PC-3 (cell line): ENCODE measurements around the gene CHST8. TPM values are rescaled to one million over a fixed set of nuclear protein-coding genes. Genes with fewer than 3 reads are reported as not detected.

Experiments
- ATAC-seq: fragments of 200-7000 bp; cut with Tn5 transposase; 2 replicates; pipeline ENCODE4 v1.9.1; 2020; ENCODE audit warnings: mild to moderate bottlenecking, moderate library complexity
- BruUV-seq: library from RNA; stranded (reverse); fragments of 400-500 nt; replicated peaks from 2 replicates; lab custom pipeline; 2021; lab: Mats Ljungman, UMichigan
- CTCF ChIA-PET: fragments of 300-600 bp; sonication (Branson Sonifier 250); formaldehyde crosslinking; loops from one replicate; lab custom pipeline; 2022; ENCODE audit warnings: antibody characterized with exemption; lab: Charles Lee
- POLR2A ChIA-PET: fragments of 300-600 bp; sonication (Branson Sonifier 250); formaldehyde crosslinking; loops from one replicate; lab custom pipeline; 2022; ENCODE audit warnings: antibody characterized with exemption; ENCODE audit not compliant: unreplicated experiment; lab: Charles Lee
- DNase-seq: peaks from one replicate; pipeline ENCODE4 v3.0.0-alpha.2; 2015
- H2AFZ ChIP-seq: fragments of 300-600 bp; sonication (generic); 2 replicates; pipeline ENCODE4 v1.6.0; 2016; ENCODE audit warnings: antibody characterized with exemption, low read length
- H3F3A ChIP-seq: fragments of 300-600 bp; sonication (generic); one replicate; pipeline ENCODE4 v1.6.0; 2017; ENCODE audit warnings: antibody characterized with exemption, low read length, control low read depth, mild to moderate bottlenecking; ENCODE audit not compliant: unreplicated experiment
- H3K27ac ChIP-seq: fragments of 300-600 bp; sonication (generic); 2 replicates; pipeline ENCODE4 v1.5.1; 2016; ENCODE audit warnings: mild to moderate bottlenecking, low read length
- H3K27me3 ChIP-seq: fragments of 300-600 bp; sonication (generic); 2 replicates; pipeline ENCODE4 v1.6.1; 2016; ENCODE audit warnings: low read length, mixed read lengths
- H3K36me3 ChIP-seq: fragments of 300-600 bp; sonication (generic); 2 replicates; pipeline ENCODE4 v1.6.1; 2016; ENCODE audit warnings: low read depth, mixed run types, low read length, mixed read lengths
- H3K4me1 ChIP-seq: fragments of 300-600 bp; sonication (generic); 2 replicates; pipeline ENCODE4 v1.5.1; 2016; ENCODE audit warnings: low read length; ENCODE audit not compliant: insufficient read depth
- H3K4me2 ChIP-seq: fragments of 300-600 bp; sonication (generic); 2 replicates; pipeline ENCODE4 v1.6.0; 2016; ENCODE audit warnings: low read length
- H3K4me3 ChIP-seq: fragments of 300-600 bp; sonication (generic); 2 replicates; pipeline ENCODE4 v1.5.1; 2016; ENCODE audit warnings: mild to moderate bottlenecking, low read length, mixed read lengths
- H3K79me2 ChIP-seq: fragments of 300-600 bp; sonication (generic); 2 replicates; pipeline ENCODE4 v1.6.1; 2017; ENCODE audit warnings: low read length, mixed read lengths
- H3K9ac ChIP-seq: fragments of 300-600 bp; sonication (generic); 2 replicates; pipeline ENCODE4 v1.6.0; 2016; ENCODE audit warnings: mild to moderate bottlenecking, low read length
- H3K9me2 ChIP-seq: fragments of 300-600 bp; sonication (generic); replicated peaks from 2 replicates; pipeline ENCODE4 v1.6.1; 2016; ENCODE audit warnings: mixed run types, low read length, mixed read lengths
- H3K9me3 ChIP-seq: fragments of 300-600 bp; sonication (generic); 2 replicates; pipeline ENCODE4 v1.6.1; 2016; ENCODE audit warnings: low read length, mixed read lengths
- H4K20me1 ChIP-seq: fragments of 300-600 bp; sonication (generic); 2 replicates; pipeline ENCODE4 v1.6.1; 2016; ENCODE audit warnings: low read length, mixed read lengths
- EZH2 ChIP-seq: fragments of 300-600 bp; sonication (generic); IDR thresholded peaks from one replicate; pipeline ENCODE4 v1.6.1; 2017; ENCODE audit warnings: antibody characterized with exemption, mild to moderate bottlenecking, low read length; ENCODE audit not compliant: unreplicated experiment
- EZH2phosphoT487 ChIP-seq: fragments of 300-600 bp; sonication (generic); IDR thresholded peaks from 2 replicates; pipeline ENCODE4 v1.6.1; 2018; ENCODE audit warnings: mild to moderate bottlenecking, antibody characterized with exemption, low read length, borderline replicate concordance
- intact Hi-C: fragments of 100-400 bp; cut with micrococcal nuclease; formaldehyde crosslinking; loops from 2 replicates; pipeline ENCODE4 v1.9.0; 2023
- total RNA-seq: library from RNA; depleted of rRNA; stranded (reverse); fragments of >200 nt; gene quantifications from 2 replicates; pipeline ENCODE4 v1.2.3, GENCODE V29; 2014
- TF ChIP-seq, protein P1 (sequence below): fragments of 300-600 bp; sonication (generic); conservative IDR thresholded peaks from 2 replicates; pipeline ENCODE4 v1.5.1; 2017; ENCODE audit warnings: antibody characterized with exemption, low read depth, mild to moderate bottlenecking, low read length

Gene CHST8
- total RNA-seq, 1 experiment from 2014 or later: 0.36 TPM

DNA sequence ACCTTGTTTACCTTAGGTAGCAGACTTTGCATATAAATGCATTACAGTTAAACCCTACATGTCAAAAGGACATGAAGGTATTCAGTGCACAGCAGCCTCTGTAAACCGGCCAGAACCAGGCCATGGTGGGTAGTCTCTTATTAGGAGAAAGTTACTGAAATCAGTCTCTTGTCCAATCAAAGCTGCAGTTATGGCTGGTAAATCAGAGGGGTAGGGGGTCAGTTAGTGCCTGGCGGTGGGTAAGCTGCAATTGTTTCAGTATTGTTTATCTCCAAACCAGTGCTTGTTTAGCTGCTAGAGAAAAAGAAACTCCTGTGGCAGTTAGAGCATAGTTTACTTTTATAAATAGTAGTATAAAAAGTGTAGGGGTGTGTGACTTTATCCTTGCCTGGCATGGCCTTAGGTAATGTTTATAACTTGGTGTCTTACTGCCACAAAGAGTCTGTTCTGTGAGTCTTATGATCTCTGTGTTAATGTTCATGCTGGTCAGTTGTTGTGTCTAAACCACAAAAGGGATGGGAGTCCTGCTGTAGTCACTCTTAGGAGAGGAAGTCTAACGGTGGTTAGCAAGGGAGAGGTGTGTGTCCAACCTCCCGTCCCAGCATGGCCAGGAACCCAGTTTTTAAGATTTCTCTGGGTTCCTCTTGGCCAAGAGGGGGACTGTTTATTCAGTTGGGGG, 28.0 kb downstream of the CHST8 start:
- intact Hi-C loops: no loop called here
- no TSS peak for BruUV-seq

DNA sequence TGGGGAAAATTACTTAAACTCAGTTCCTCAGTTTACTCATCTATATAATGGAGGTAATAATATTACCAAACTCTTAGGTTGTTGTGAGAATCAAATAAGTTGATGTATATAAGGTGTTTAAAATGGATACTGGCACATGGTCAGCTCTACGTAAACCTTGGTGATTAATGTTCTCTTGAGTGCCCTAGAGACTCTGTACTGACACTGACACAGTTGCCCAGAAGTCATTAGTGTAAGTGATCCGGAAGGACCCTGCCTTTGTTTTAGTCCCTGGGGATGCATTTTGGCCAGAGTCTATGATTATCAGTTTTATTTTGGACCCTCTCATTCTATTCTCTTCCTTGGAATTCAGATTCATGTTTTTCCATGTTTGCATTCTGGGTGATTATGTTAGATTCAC, 31.9 kb downstream of the CHST8 start:
- H3K4me3 ChIP-seq: no peak overlapping the region
- intact Hi-C loops: no loop called here
- H3K27me3 ChIP-seq: peaks cover 8% of the 10 kb centered on the region; the same call in 1 of the 2 replicates
- H3K4me2 ChIP-seq: no peak overlapping the region
- CTCF ChIA-PET: no interaction called here
- BruUV-seq: no TSS peak
- H4K20me1 ChIP-seq: no peaks in the 10 kb centered on the region
- no peak overlapping the region for H3K9ac ChIP-seq
- no peak for ATAC-seq
- no peak overlapping the region for H2AFZ ChIP-seq
- TF ChIP-seq EZH2phosphoT487: no peak
- TF ChIP-seq, protein P1, sequence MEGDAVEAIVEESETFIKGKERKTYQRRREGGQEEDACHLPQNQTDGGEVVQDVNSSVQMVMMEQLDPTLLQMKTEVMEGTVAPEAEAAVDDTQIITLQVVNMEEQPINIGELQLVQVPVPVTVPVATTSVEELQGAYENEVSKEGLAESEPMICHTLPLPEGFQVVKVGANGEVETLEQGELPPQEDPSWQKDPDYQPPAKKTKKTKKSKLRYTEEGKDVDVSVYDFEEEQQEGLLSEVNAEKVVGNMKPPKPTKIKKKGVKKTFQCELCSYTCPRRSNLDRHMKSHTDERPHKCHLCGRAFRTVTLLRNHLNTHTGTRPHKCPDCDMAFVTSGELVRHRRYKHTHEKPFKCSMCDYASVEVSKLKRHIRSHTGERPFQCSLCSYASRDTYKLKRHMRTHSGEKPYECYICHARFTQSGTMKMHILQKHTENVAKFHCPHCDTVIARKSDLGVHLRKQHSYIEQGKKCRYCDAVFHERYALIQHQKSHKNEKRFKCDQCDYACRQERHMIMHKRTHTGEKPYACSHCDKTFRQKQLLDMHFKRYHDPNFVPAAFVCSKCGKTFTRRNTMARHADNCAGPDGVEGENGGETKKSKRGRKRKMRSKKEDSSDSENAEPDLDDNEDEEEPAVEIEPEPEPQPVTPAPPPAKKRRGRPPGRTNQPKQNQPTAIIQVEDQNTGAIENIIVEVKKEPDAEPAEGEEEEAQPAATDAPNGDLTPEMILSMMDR: no peak
- no peak for TF ChIP-seq EZH2
- H3F3A ChIP-seq: no peaks in the 10 kb centered on the region
- H3K27ac ChIP-seq: no peak overlapping the region
- no peaks in the 10 kb centered on the region for H3K36me3 ChIP-seq
- no peaks in the 10 kb centered on the region for H3K4me1 ChIP-seq
- POLR2A ChIA-PET: no interaction called here
- no peaks in the 10 kb centered on the region for H3K9me2 ChIP-seq
- no peaks in the 10 kb centered on the region for H3K79me2 ChIP-seq
- H3K9me3 ChIP-seq: no peaks in the 10 kb centered on the region
- DNase-seq: no peak

More for the DNA sequence above, 28.0 kb downstream of the CHST8 start:
- ChIA-PET POLR2A (no interaction called here), CTCF (no interaction called here)
- Histone ChIP-seq H3K27ac (no peak overlapping the region), H3K9me3 (no peaks in the 10 kb centered on the region), H3K36me3 (no peaks in the 10 kb centered on the region), H3K79me2 (no peaks in the 10 kb centered on the region), H3K27me3 (peaks cover 4% of the 10 kb centered on the region; the same call in 1 of the 2 replicates), H2AFZ (no peak overlapping the region), H3K4me1 (no peaks in the 10 kb centered on the region), H3K9me2 (no peaks in the 10 kb centered on the region), H3K4me2 (no peak overlapping the region), H3K4me3 (no peak overlapping the region), H3F3A (no peaks in the 10 kb centered on the region), H3K9ac (no peak overlapping the region), H4K20me1 (no peaks in the 10 kb centered on the region)
- ATAC-seq: no peak
- TF ChIP-seq EZH2phosphoT487: no peak
- TF ChIP-seq EZH2: no peak
- TF ChIP-seq, protein P1: no peak
- no peak for DNase-seq

DNA sequence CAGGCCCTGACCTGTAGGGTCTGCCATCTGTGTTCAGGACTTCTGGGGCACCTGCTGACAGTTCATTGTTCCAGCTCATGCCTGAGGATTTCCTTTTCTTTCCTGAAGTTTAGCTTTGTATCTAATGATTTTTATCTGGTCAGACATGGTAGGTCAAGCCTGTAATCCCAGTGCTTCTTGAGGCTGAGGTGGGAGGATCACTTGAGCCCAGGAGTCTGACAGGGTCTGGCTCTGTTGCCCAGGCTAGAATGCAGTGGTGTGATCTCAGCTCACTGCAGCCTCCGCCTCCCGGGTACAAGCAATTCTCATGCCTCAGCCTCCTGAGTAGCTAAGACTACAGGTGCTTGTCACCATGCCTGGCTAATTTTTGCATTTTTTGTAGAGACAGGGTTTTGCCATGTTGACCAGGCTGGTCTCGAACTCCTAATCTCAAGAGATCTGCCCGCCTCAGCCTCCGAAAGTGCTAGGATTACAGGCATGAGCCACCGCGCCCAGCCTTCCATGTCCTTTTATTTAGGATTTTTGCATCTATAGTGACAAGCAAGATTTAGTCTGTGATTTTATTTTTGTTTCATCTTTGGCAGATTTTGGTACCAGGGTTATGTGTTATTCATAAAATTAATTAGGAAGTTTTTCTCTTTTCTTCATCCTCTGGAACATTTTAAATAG, 33.2 kb downstream of the CHST8 start:
- Histone ChIP-seq H2AFZ (no peak overlapping the region), H3K4me2 (no peak overlapping the region), H3K27ac (no peak overlapping the region), H3K79me2 (no peaks in the 10 kb centered on the region), H3K9ac (no peak overlapping the region), H3K9me3 (no peaks in the 10 kb centered on the region), H4K20me1 (no peaks in the 10 kb centered on the region), H3K9me2 (no peaks in the 10 kb centered on the region), H3K4me1 (no peaks in the 10 kb centered on the region), H3K36me3 (no peaks in the 10 kb centered on the region), H3F3A (no peaks in the 10 kb centered on the region), H3K27me3 (peaks cover 8% of the 10 kb centered on the region; the same call in 1 of the 2 replicates), H3K4me3 (no peak overlapping the region)
- TF ChIP-seq, protein P1: no peak
- TF ChIP-seq EZH2: no peak
- CTCF ChIA-PET: no interaction called here
- DNase-seq (no peak), ATAC-seq (no peak)
- BruUV-seq: no TSS peak
- intact Hi-C loops: no loop called here
- POLR2A ChIA-PET: no interaction called here
